GM18951 (cell line): ENCODE measurements around the gene RPL21.
"Not testable (repeated sequence)": the region's sequence is repeated elsewhere in the genome, so short reads cannot be mapped to it uniquely, and the experiment has no call there.

Experiments used
- POLR2A ChIP-seq: IDR thresholded peaks from 4 replicates; pipeline ENCODE4 v1.6.1; 2011; ENCODE audit warnings: mild to moderate bottlenecking; ENCODE audit not compliant: insufficient read length, insufficient read depth; ENCODE audit errors: extremely low read depth
- in situ Hi-C: fragments of 300-500 bp; cut with MboI; formaldehyde crosslinking; loops from one replicate; pipeline ENCODE4 v1.12.0; 2022; ENCODE audit warnings: low sequenced_read_pairs, mixed read lengths, inconsistent platforms; ENCODE audit not compliant: unreplicated experiment

RPL21 gene

DNA sequence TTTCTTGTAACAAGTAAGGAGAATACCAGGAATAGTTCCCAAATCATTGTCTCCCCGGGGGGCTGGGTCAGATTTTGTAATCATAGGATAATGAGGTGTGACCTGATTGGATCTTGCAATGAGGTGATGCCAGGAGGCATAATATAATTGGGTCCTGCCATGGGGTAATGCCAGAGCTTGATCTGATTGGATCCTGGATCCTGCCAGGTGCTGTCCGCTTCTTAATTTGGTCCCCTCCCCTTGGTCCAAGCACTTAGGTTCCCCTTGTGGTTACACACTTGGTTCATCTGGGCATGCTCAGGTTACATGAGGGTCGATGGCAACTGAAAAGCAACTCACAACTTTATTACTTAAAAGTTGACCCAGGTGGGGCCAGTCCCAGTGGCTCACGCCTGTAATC, 39.4 kb downstream of the RPL21 start:
- TF ChIP-seq POLR2A = no peak
- in situ Hi-C loops = no loop called here

DNA sequence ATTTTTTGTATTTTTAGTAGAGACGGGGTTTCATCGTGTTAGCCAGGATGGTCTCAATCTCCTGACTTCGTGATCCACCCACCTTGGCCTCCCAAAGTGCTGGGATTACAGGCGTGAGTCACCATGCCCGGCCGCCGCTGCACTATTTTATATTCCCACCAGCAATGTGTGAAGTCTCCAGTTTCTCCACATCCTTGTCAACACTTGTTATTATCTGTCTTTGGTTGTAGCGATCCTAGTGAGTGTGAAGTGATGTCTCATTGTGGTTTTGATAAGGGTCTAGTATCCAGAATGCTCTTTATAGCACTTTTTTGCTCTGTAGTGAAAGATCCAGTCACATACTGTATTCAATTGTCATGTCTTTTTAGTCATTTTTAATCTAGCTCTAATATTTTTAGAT, 40.6 kb downstream of the RPL21 start:
- in situ Hi-C loops = not testable (repeated sequence)

GRCh38 chr13:27293076-27293691, 41.8 kb downstream of the RPL21 start:
- TF ChIP-seq POLR2A = no peak
- in situ Hi-C loops = no loop called here

DNA sequence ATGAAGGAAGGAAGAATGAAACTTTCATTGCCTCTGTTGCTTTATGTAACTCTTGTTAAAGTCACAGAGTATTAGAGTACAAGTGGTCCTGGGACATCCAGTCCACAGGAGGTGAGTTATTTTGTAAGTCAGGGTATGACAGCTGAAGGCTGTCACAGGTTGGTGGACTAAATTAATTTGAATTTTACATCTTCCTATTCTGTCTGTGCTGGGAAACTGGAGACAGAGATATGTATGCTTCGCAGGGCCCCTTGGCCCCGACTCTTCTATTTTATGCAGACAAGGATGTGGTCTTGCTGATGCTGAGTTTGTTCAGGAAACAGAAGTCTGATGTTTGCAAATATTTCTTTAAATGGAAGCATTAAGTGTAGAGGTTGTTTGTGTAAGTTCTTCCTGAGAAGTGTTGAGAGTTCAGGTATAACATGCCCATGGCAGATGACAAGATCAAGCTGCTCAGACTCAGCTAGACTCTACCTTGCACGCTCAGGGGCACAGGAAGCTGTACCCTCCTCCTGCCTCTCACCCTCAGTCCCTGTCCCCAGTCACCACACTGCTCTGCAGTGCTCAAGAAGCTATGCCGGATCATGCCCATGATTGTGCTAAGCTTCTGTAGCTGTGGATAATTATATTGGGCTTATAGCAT, 42.6 kb downstream of the RPL21 start:
- in situ Hi-C loops = no loop called here

DNA sequence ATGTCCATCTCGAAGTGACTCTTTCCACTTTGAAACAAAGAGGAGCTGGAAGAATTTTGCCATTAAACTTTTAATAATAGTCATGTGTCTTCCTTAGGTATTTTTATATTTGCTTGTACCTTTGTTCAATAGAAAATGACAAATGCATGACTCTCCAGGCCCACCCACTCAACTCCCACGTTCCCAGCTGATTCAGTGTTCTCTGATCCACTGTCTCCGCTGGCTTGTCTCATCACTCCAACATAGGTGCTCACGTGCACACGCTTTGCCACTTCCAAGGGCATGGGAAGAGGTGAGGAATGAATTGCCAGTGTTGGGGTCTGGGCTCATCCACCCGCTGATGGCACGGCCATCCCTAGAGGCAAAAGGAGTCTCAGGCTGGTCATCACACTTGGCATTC, 43.7 kb downstream of the RPL21 start:
- no peak for TF ChIP-seq POLR2A
- in situ Hi-C loops = no loop called here

More for the DNA sequence above, 42.6 kb downstream of the RPL21 start:
- TF ChIP-seq POLR2A = no peak

DNA sequence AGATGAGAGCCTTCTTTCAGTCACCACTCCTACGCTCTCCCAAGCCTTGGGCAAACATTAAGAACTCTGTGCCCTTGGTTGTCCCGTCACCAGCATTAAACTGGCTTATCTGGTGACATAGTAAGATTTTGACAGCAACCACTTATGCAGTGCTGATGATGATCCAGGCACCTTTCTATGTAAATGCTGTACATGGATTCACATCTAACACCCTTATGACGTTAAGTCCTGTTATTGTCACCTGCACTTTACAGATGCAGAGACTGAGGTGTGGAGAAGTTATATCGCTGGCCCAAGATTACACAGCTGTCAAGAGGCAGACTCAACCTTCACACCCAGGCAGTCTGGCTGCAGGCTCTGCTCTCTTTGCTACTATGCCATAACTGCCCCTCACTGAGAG, 44.3 kb downstream of the RPL21 start:
- TF ChIP-seq POLR2A = no peak
- in situ Hi-C loops = no loop called here

GRCh38 chr13:27296496-27296895, 45.1 kb downstream of the RPL21 start:
- TF ChIP-seq POLR2A = no peak
- in situ Hi-C loops = no loop called here

- in situ Hi-C loops = no loop called here
- no peak for TF ChIP-seq POLR2A
Observed at GRCh38 chr13:27298849-27299248, 47.5 kb downstream of the RPL21 start.

DNA sequence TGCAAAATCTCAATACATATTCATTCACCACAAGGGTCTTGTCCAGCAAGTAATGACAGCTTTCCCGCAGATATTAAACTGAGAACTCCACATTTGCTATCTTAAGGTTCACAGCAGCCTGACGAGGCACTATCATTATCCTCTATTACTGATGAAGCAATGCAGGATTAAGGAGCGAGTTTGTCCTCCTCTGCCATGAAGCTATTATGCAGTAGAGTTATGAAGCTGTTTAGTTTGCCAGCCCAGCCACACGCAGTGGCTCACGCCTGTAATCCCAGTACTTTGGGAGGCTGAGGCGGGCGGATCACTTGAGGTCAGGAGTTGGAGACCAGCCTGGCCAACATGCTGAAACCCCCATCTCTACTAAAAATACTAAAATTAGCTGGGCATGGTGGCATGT, 49.0 kb downstream of the RPL21 start:
- in situ Hi-C loops = not testable (repeated sequence)

GRCh38 chr13:27300941-27301586, 49.7 kb downstream of the RPL21 start:
- in situ Hi-C loops = no loop called here

GRCh38 chr13:27302643-27303262, 51.4 kb downstream of the RPL21 start:
- TF ChIP-seq POLR2A = no peak

More at GRCh38 chr13:27300941-27301586, 49.7 kb downstream of the RPL21 start:
- TF ChIP-seq POLR2A = no peak

GRCh38 chr13:27304099-27304498, 52.7 kb downstream of the RPL21 start:
- no peak for TF ChIP-seq POLR2A
- in situ Hi-C loops = no loop called here

More at GRCh38 chr13:27302643-27303262, 51.4 kb downstream of the RPL21 start:
- in situ Hi-C loops = no loop called here

GRCh38 chr13:27304611-27305010, 53.3 kb downstream of the RPL21 start:
- in situ Hi-C loops = no loop called here
- TF ChIP-seq POLR2A = no peak
